Measurements from ENCODE around the gene FREM1. TPM values are rescaled to one million over a fixed set of nuclear protein-coding genes. Genes with fewer than 3 reads are reported as not detected.

The FREM1 gene
- polyA plus RNA-seq, 1 of the 3 experiments (the other 2 are of a cell fraction) = 0.26 TPM

DNA sequence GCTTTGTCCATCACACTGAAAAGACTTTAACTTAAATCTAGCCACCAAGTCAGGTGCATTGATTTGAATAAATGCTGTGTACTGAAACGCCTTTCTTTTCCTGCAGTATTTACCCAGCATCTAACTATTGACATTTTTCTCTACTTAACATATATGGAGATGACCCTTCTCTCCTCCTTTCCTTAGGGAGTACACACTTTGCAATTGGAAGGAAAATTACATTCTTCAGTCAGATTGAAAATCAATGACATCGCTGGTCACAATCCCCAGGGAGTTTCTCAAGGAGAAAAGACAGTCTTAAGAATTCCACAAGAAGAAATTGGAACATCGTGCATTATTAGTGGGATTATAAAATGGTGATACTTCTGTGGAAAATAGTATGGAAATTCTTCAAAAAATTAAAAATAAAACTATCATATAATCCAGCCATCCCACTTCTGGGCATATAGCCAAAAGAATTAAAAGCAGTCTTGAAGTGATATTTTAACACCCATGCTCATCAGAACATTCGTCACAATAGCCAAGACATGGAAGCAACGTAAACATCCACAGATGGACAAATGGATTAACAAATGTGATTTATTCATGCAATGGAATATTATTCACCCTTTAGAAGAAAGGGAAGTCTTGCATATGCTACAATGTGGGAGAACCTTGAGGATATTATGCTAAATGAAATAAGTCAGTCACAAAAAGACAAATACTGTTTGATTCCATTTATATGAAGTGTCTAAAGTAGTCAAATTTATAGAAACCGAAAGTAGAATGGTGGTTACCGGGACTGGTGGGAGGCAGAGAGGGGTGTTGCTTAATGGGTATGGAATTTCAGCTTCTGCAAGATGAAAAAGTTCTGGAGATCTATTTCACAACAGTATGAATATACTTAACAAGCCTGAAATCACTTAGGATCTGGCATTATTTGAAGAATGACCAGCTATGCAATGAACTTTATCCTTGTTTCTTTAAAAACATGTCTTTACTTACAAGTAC lies 14.3 kb upstream of the FREM1 start:
- 82% methylated on average over 7 of the region's 7 CpGs for WGBS (ENCODE audit: low lambda C conversion rate)
- no peak overlapping the region for H3K27ac ChIP-seq (ENCODE audit: low read depth in 2 of 2, low read length in 1 of 2)
- DNase-seq = no peak
- ChIA-PET CTCF (no interaction called here), POLR2A (no interaction called here)
- H3K79me2 ChIP-seq (ENCODE audit: insufficient read depth) = no peaks in the 10 kb centered on the region
- H3K4me3 ChIP-seq (ENCODE audit: low read depth in 2 of 2, low read length in 1 of 2) = no peak overlapping the region
- H3K4me2 ChIP-seq = no peak overlapping the region
- no peaks in the 10 kb centered on the region for H3F3A ChIP-seq (replicated peaks; ENCODE audit: insufficient read depth)
- TF ChIP-seq NFIC (IDR thresholded peaks at IDR 0.05; ENCODE audit: borderline replicate concordance) (no peak), NRF1 (IDR thresholded peaks at IDR 0.05; ENCODE audit: low read depth, low read length) (no peak), YY1 (IDR thresholded peaks at IDR 0.05; ENCODE audit: low read depth) (no peak), TEAD4 (IDR thresholded peaks at IDR 0.05; ENCODE audit: borderline replicate concordance, insufficient read depth) (no peak), EP300 (IDR thresholded peaks at IDR 0.05; ENCODE audit: borderline replicate concordance in 1 of 2, low read depth in 1 of 2, low read length in 1 of 2) (no peak), RXRA (IDR thresholded peaks at IDR 0.05; ENCODE audit: borderline replicate concordance, low read depth) (no peak), ELF1 (IDR thresholded peaks at IDR 0.05) (no peak), FOXM1 (IDR thresholded peaks at IDR 0.05; ENCODE audit: low read depth) (no peak), SMC3 (IDR thresholded peaks at IDR 0.05; ENCODE audit: low read depth, low read length) (no peak), JUND (IDR thresholded peaks at IDR 0.05) (no peak), TAF1 (IDR thresholded peaks at IDR 0.05; ENCODE audit: borderline replicate concordance, low read depth, low read length) (no peak), GABPA (IDR thresholded peaks at IDR 0.05; ENCODE audit: low read depth) (no peak), FOSL2 (IDR thresholded peaks at IDR 0.05; ENCODE audit: borderline replicate concordance, low read depth) (no peak), GATA2 (CRISPR knock-in tag; IDR thresholded peaks at IDR 0.05) (no peak)
- TF ChIP-seq, protein P1, sequence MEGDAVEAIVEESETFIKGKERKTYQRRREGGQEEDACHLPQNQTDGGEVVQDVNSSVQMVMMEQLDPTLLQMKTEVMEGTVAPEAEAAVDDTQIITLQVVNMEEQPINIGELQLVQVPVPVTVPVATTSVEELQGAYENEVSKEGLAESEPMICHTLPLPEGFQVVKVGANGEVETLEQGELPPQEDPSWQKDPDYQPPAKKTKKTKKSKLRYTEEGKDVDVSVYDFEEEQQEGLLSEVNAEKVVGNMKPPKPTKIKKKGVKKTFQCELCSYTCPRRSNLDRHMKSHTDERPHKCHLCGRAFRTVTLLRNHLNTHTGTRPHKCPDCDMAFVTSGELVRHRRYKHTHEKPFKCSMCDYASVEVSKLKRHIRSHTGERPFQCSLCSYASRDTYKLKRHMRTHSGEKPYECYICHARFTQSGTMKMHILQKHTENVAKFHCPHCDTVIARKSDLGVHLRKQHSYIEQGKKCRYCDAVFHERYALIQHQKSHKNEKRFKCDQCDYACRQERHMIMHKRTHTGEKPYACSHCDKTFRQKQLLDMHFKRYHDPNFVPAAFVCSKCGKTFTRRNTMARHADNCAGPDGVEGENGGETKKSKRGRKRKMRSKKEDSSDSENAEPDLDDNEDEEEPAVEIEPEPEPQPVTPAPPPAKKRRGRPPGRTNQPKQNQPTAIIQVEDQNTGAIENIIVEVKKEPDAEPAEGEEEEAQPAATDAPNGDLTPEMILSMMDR (IDR thresholded peaks at IDR 0.05) = no peak
- TF ChIP-seq, protein P2, sequence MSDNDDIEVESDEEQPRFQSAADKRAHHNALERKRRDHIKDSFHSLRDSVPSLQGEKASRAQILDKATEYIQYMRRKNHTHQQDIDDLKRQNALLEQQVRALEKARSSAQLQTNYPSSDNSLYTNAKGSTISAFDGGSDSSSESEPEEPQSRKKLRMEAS (IDR thresholded peaks at IDR 0.05; ENCODE audit: low read depth) = no peak
- TF ChIP-seq, protein P3, sequence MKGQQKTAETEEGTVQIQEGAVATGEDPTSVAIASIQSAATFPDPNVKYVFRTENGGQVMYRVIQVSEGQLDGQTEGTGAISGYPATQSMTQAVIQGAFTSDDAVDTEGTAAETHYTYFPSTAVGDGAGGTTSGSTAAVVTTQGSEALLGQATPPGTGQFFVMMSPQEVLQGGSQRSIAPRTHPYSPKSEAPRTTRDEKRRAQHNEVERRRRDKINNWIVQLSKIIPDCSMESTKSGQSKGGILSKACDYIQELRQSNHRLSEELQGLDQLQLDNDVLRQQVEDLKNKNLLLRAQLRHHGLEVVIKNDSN (IDR thresholded peaks at IDR 0.05; ENCODE audit: borderline replicate concordance, low read depth) = no peak
- TF ChIP-seq, protein P4, sequence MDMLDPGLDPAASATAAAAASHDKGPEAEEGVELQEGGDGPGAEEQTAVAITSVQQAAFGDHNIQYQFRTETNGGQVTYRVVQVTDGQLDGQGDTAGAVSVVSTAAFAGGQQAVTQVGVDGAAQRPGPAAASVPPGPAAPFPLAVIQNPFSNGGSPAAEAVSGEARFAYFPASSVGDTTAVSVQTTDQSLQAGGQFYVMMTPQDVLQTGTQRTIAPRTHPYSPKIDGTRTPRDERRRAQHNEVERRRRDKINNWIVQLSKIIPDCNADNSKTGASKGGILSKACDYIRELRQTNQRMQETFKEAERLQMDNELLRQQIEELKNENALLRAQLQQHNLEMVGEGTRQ (IDR thresholded peaks at IDR 0.05; ENCODE audit: borderline replicate concordance, low read depth, low read length) = no peak
- TF ChIP-seq, protein P5, sequence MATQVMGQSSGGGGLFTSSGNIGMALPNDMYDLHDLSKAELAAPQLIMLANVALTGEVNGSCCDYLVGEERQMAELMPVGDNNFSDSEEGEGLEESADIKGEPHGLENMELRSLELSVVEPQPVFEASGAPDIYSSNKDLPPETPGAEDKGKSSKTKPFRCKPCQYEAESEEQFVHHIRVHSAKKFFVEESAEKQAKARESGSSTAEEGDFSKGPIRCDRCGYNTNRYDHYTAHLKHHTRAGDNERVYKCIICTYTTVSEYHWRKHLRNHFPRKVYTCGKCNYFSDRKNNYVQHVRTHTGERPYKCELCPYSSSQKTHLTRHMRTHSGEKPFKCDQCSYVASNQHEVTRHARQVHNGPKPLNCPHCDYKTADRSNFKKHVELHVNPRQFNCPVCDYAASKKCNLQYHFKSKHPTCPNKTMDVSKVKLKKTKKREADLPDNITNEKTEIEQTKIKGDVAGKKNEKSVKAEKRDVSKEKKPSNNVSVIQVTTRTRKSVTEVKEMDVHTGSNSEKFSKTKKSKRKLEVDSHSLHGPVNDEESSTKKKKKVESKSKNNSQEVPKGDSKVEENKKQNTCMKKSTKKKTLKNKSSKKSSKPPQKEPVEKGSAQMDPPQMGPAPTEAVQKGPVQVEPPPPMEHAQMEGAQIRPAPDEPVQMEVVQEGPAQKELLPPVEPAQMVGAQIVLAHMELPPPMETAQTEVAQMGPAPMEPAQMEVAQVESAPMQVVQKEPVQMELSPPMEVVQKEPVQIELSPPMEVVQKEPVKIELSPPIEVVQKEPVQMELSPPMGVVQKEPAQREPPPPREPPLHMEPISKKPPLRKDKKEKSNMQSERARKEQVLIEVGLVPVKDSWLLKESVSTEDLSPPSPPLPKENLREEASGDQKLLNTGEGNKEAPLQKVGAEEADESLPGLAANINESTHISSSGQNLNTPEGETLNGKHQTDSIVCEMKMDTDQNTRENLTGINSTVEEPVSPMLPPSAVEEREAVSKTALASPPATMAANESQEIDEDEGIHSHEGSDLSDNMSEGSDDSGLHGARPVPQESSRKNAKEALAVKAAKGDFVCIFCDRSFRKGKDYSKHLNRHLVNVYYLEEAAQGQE (IDR thresholded peaks at IDR 0.05; ENCODE audit: low read depth, low read length) = no peak
- TF ChIP-seq, protein P6, sequence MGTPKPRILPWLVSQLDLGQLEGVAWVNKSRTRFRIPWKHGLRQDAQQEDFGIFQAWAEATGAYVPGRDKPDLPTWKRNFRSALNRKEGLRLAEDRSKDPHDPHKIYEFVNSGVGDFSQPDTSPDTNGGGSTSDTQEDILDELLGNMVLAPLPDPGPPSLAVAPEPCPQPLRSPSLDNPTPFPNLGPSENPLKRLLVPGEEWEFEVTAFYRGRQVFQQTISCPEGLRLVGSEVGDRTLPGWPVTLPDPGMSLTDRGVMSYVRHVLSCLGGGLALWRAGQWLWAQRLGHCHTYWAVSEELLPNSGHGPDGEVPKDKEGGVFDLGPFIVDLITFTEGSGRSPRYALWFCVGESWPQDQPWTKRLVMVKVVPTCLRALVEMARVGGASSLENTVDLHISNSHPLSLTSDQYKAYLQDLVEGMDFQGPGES (IDR thresholded peaks at IDR 0.05; ENCODE audit: low read depth, low read length) = no peak
- H3K9me3 ChIP-seq = no peaks in the 10 kb centered on the region
- H3K27me3 ChIP-seq (ENCODE audit: insufficient read depth) = no peaks in the 10 kb centered on the region
- H4K20me1 ChIP-seq (ENCODE audit: insufficient read depth) = no peaks in the 10 kb centered on the region
- no peaks in the 10 kb centered on the region for H3K36me3 ChIP-seq (replicated peaks in 1 of 2; ENCODE audit: control insufficient read depth in 1 of 2, insufficient read depth in 2 of 2, low read length in 1 of 2)
- no peak overlapping the region for H3K9ac ChIP-seq
- no peaks in the 10 kb centered on the region for H3K9me2 ChIP-seq
- H3K4me1 ChIP-seq (ENCODE audit: control insufficient read depth in 1 of 2, insufficient read depth in 2 of 2, low read depth in 1 of 2, low read length in 1 of 2) = peaks cover 0 to 11% of the 10 kb centered on the region in 2 experiments; a peak in 2 of 4 replicates
- no peak overlapping the region for H2AFZ ChIP-seq (ENCODE audit: low read depth)
